PC-3 (cell line): ENCODE measurements around the gene EFCAB6.

Source experiments
- CTCF ChIP-seq: fragments of 300-600 bp; sonication (generic); conservative IDR thresholded peaks from 2 replicates; pipeline ENCODE4 v1.5.1; 2017; ENCODE audit warnings: antibody characterized with exemption, low read depth, mild to moderate bottlenecking, low read length
- EZH2 ChIP-seq: fragments of 300-600 bp; sonication (generic); IDR thresholded peaks from one replicate; pipeline ENCODE4 v1.6.1; 2017; ENCODE audit warnings: antibody characterized with exemption, mild to moderate bottlenecking, low read length; ENCODE audit not compliant: unreplicated experiment

GRCh38 chr22:43737150-43737828, 74.8 kb downstream of the EFCAB6 start:
- TF ChIP-seq CTCF, result no peak
- TF ChIP-seq EZH2, result no peak
